ENCODE measurements around the gene METAP1D. TPM values are rescaled to one million over a fixed set of nuclear protein-coding genes. Genes with fewer than 3 reads are reported as not detected.

Gene METAP1D
- total and polyA plus RNA-seq, 2 donors: 4.1 to 29.4 TPM

Other genes with a start within 250 kb of the METAP1D start
- gene SLC25A12, start 105.7 kb upstream of the METAP1D start, total RNA-seq: 56.0 TPM
- gene SLC25A12, start 105.7 kb upstream of the METAP1D start, polyA plus RNA-seq: 37.2 TPM
- gene HAT1, start 77.5 kb upstream of the METAP1D start, total RNA-seq: 60.8 TPM
- gene HAT1, start 77.5 kb upstream of the METAP1D start, polyA plus RNA-seq: 39.3 TPM
- gene DLX1, start 85.6 kb downstream of the METAP1D start, total RNA-seq: 0.21 TPM
- 0.41 TPM for gene DLX1, start 85.6 kb downstream of the METAP1D start, polyA plus RNA-seq
- gene DLX2, start 102.9 kb downstream of the METAP1D start, total RNA-seq: not detected
- 0.08 TPM for gene DLX2, start 102.9 kb downstream of the METAP1D start, polyA plus RNA-seq

Measured in urinary bladder (tissue), 2 donors.